Measurements from ENCODE around the gene THRSP.

DNA sequence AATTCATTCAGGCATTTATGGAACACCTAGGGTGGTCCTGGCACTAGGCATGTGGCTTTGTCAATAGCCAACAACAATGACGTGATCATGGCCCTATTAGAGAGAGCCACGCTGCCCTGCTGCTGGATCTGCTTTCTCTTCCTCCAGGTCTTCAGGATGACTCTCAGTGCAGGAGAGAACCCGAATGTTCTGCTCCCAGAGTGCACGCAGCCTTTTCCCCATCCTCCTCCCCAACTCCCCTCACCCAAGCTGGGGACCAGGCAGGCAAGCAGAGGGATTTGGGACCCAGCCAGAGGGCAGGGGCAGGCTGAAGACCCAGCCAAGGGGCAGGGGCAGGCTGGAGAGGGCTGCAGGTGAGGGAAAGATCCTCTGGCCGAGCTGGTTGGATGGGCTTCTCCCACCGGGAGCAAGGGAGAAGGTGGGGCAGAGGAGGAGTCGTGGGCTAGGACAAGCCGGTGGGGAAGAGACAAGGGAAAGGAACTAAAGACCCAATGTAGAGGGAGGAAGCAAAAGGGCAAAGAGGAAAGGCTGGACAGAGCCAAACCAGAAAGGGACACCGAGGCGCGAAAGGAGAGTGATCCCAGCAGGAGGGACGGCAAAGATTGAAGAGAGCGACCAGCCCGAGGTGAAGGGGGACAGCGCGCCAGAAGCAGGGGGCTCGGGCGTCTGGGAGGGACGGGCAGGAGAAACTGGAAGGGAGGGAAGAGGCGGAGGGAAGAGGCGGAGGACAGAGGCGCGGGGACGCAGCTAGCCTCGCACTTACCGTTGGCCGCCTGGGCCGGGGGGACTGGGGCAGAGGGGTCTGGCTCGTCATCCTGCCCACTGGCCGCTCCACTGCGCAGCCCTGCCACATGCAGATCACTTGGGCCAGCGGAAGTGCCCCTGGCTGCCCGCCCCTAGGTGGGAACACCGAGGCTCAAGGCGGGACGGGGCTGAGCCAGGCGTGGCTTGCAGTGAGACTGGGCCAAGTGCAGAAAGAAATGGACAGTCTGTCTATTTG is 41.0 kb upstream of the THRSP start, which contains the start of gene KCTD14:
- TF ChIP-seq, protein P1, sequence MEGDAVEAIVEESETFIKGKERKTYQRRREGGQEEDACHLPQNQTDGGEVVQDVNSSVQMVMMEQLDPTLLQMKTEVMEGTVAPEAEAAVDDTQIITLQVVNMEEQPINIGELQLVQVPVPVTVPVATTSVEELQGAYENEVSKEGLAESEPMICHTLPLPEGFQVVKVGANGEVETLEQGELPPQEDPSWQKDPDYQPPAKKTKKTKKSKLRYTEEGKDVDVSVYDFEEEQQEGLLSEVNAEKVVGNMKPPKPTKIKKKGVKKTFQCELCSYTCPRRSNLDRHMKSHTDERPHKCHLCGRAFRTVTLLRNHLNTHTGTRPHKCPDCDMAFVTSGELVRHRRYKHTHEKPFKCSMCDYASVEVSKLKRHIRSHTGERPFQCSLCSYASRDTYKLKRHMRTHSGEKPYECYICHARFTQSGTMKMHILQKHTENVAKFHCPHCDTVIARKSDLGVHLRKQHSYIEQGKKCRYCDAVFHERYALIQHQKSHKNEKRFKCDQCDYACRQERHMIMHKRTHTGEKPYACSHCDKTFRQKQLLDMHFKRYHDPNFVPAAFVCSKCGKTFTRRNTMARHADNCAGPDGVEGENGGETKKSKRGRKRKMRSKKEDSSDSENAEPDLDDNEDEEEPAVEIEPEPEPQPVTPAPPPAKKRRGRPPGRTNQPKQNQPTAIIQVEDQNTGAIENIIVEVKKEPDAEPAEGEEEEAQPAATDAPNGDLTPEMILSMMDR (optimal IDR thresholded peaks at IDR 0.05 in 1 of 3, IDR thresholded peaks at IDR 0.05 in 1 of 3, conservative IDR thresholded peaks at IDR 0.05 in 1 of 3; ENCODE audit: extremely low read depth in 1 of 3, insufficient read depth in 2 of 3, low read length in 3 of 3) = no peak
- TF ChIP-seq EZH2 (IDR thresholded peaks at IDR 0.05; ENCODE audit: low read length) = no peak
